SK-N-SH treated with all-trans-retinoic acid at 6 μM for 48 hours (cell line): ENCODE measurements around the gene DPP9.

Source experiments
- CSDC2 ChIP-seq: fragments of 250-450 bp; sonication (Bioruptor Pico); IDR thresholded peaks from 2 replicates; pipeline ENCODE4 v1.5.0; 2020; ENCODE audit warnings: mild to moderate bottlenecking, moderate library complexity
- GLIS3 ChIP-seq: fragments of 250-450 bp; sonication (Bioruptor Pico); IDR thresholded peaks from 2 replicates; pipeline ENCODE4 v1.5.0; 2020; ENCODE audit warnings: mild to moderate bottlenecking, moderate library complexity
- PPARA ChIP-seq: fragments of 250-450 bp; sonication (Bioruptor Pico); IDR thresholded peaks from 2 replicates; pipeline ENCODE4 v1.5.0; 2020; ENCODE audit warnings: mild to moderate bottlenecking, borderline replicate concordance
- ZNF70 ChIP-seq: fragments of 450-650 bp; formaldehyde crosslinking; IDR thresholded peaks from 2 replicates; pipeline ENCODE4 v1.5.0; 2020; ENCODE audit warnings: mild to moderate bottlenecking, moderate library complexity

GRCh38 chr19:4695224-4695731 lies 28.4 kb downstream of the DPP9 start:
- TF ChIP-seq ZNF70 (CRISPR knock-in tag), result no peak
- TF ChIP-seq GLIS3 (CRISPR knock-in tag), result no peak
- no peak for TF ChIP-seq PPARA (CRISPR knock-in tag)
- no peak for TF ChIP-seq CSDC2 (CRISPR knock-in tag)
